ENCODE results near the gene GSG1L.

- TF ChIP-seq CTCF (IDR thresholded peaks at IDR 0.05; ENCODE audit: low read depth, low read length, missing input control) (no peak), MAX (IDR thresholded peaks at IDR 0.05) (no peak), REST (IDR thresholded peaks at IDR 0.05) (no peak), NR2F2 (IDR thresholded peaks at IDR 0.05) (no peak), EGR1 (IDR thresholded peaks at IDR 0.05; ENCODE audit: low read depth in 2 of 2) (no peak), JUND (IDR thresholded peaks at IDR 0.05) (no peak), ZBTB33 (IDR thresholded peaks at IDR 0.05) (no peak), ATF3 (IDR thresholded peaks at IDR 0.05) (no peak)
Observed at GRCh38 chr16:28033870-28034269, 29.6 kb downstream of the GSG1L start.
